ENCODE results near the gene CARMIL1. TPM values are rescaled to one million over a fixed set of nuclear protein-coding genes. Genes with fewer than 3 reads are reported as not detected.

Gene CARMIL1
- total RNA-seq, 1 donor from 2014 or later = 3.4 TPM

- Mint-ChIP-seq H3K4me1 (peaks cover 8% of the 10 kb centered on the region), H3K36me3 (ENCODE audit: low read depth) (no peaks in the 10 kb centered on the region), H3K4me3 (no peak overlapping the region), H3K27me3 (no peaks in the 10 kb centered on the region), H3K9me3 (no peaks in the 10 kb centered on the region), H3K27ac (no peak overlapping the region)
- ATAC-seq (ENCODE audit: low read depth) (no peak), DNase-seq (no peak)
- POLR2A ChIA-PET = interaction anchor here (3.2 kb wide), 1 partner anchor 210 kb away, joined by 15 read pairs; the partner anchor contains the start of gene CARMIL1
- intact Hi-C loops (cut with micrococcal nuclease) = no loop called here
- no peak for TF ChIP-seq CTCF (IDR thresholded peaks at IDR 0.05)
- CTCF ChIA-PET = interaction anchor here (0.9 to 7.0 kb wide), 3 partner anchors 68 to 224 kb away, joined by 3 to 188 read pairs (median 11); partner anchors contain the start of gene CARMIL1
Observed at GRCh38 chr6:25488156-25488555, 209.0 kb downstream of the CARMIL1 start.

GRCh38 chr6:25489399-25489798 lies 210.2 kb downstream of the CARMIL1 start:
- ATAC-seq (ENCODE audit: low read depth) = no peak
- POLR2A ChIA-PET = interaction anchor here (1.3 to 3.2 kb wide), 2 partner anchors 211 to 224 kb away, joined by 5 to 15 read pairs; partner anchors contain the start of gene CARMIL1

GRCh38 chr6:25490018-25490801 lies 211.0 kb downstream of the CARMIL1 start:
- intact Hi-C loops (cut with micrococcal nuclease) = loop anchor here (1.0 to 2.0 kb wide), 6 partner anchors 66 to 267 kb away; no protein-coding TSS in a partner anchor
- ChIA-PET POLR2A (interaction anchor here (1.3 to 3.2 kb wide), 2 partner anchors 212 to 225 kb away, joined by 5 to 15 read pairs; partner anchors contain the start of gene CARMIL1), CTCF (interaction anchor here (0.7 to 7.0 kb wide), 41 partner anchors 8 to 362 kb away, joined by 3 to 188 read pairs (median 4); partner anchors contain the start of gene CARMIL1)
- Mint-ChIP-seq H3K4me3 (no peak overlapping the region), H3K9me3 (no peaks in the 10 kb centered on the region), H3K4me1 (peaks cover 8% of the 10 kb centered on the region), H3K27ac (no peak overlapping the region), H3K27me3 (no peaks in the 10 kb centered on the region), H3K36me3 (ENCODE audit: low read depth) (no peaks in the 10 kb centered on the region)
- ATAC-seq (ENCODE audit: low read depth) (peak; percentile 81), DNase-seq (peak; percentile 43)
- no peak for TF ChIP-seq CTCF (IDR thresholded peaks at IDR 0.05)

More at GRCh38 chr6:25489399-25489798, 210.2 kb downstream of the CARMIL1 start:
- H3K4me3 Mint-ChIP-seq = no peak overlapping the region
- H3K9me3 Mint-ChIP-seq = no peaks in the 10 kb centered on the region
- no peak for TF ChIP-seq CTCF (IDR thresholded peaks at IDR 0.05)
- DNase-seq = no peak
- H3K27ac Mint-ChIP-seq = no peak overlapping the region
- intact Hi-C loops (cut with micrococcal nuclease) = no loop called here
- peaks cover 8% of the 10 kb centered on the region for H3K4me1 Mint-ChIP-seq
- no peaks in the 10 kb centered on the region for H3K27me3 Mint-ChIP-seq
- no peaks in the 10 kb centered on the region for H3K36me3 Mint-ChIP-seq (ENCODE audit: low read depth)
- CTCF ChIA-PET = interaction anchor here (0.7 to 7.0 kb wide), 33 partner anchors 9 to 455 kb away, joined by 3 to 188 read pairs (median 4); partner anchors contain the start of gene CARMIL1

GRCh38 chr6:25492951-25493350 lies 213.8 kb downstream of the CARMIL1 start:
- CTCF ChIA-PET = interaction anchor here (7.0 kb wide), 1 partner anchor 229 kb away, joined by 188 read pairs; no protein-coding TSS in a partner anchor
- no peak for TF ChIP-seq CTCF (IDR thresholded peaks at IDR 0.05)
- intact Hi-C loops (cut with micrococcal nuclease) = no loop called here
- no peaks in the 10 kb centered on the region for H3K27me3 Mint-ChIP-seq
- H3K4me3 Mint-ChIP-seq = no peak overlapping the region
- DNase-seq = no peak
- ATAC-seq (ENCODE audit: low read depth) = no peak
- POLR2A ChIA-PET = no interaction called here
- no peak overlapping the region for H3K27ac Mint-ChIP-seq
- H3K36me3 Mint-ChIP-seq (ENCODE audit: low read depth) = no peaks in the 10 kb centered on the region
- H3K9me3 Mint-ChIP-seq = no peaks in the 10 kb centered on the region
- peaks cover 7% of the 10 kb centered on the region for H3K4me1 Mint-ChIP-seq

GRCh38 chr6:25494469-25494868 lies 215.3 kb downstream of the CARMIL1 start:
- ChIA-PET CTCF (interaction anchor here (0.9 to 2.9 kb wide), 4 partner anchors 214 to 271 kb away, joined by 3 to 10 read pairs (median 6); no protein-coding TSS in a partner anchor), POLR2A (no interaction called here)
- Mint-ChIP-seq H3K27ac (no peak overlapping the region), H3K27me3 (no peaks in the 10 kb centered on the region), H3K36me3 (ENCODE audit: low read depth) (no peaks in the 10 kb centered on the region), H3K9me3 (no peaks in the 10 kb centered on the region), H3K4me1 (peaks cover 6% of the 10 kb centered on the region), H3K4me3 (no peak overlapping the region)
- intact Hi-C loops (cut with micrococcal nuclease) = no loop called here
- ATAC-seq (ENCODE audit: low read depth) (no peak), DNase-seq (no peak)
- TF ChIP-seq CTCF (IDR thresholded peaks at IDR 0.05) = no peak
